Activated T-cell treated with anti-CD3 and anti-CD28 coated beads, Interleukin-2, amount 50 U/mL, for 72 hours (primary cell): ENCODE data around the gene NPAS2. TPM values are rescaled to one million over a fixed set of nuclear protein-coding genes. Genes with fewer than 3 reads are reported as not detected.
A peak's percentile ranks its signal among the peaks of the same experiment; 100 is the strongest.

Source experiments
- ATAC-seq, 2 donors: fragments of 150-1000 bp; cut with Tn5 transposase; replicated peaks in 1 of 2; 2 replicates each; pipeline ENCODE4 v1.10.0; 2021; ENCODE audit warnings: moderate library complexity in 2 of 2, mild to moderate bottlenecking in 1 of 2
- DNase-seq, 2 donors: peaks; one replicate each; pipeline ENCODE4 v3.0.0; 2021 to 2022; ENCODE audit warnings: mixed read lengths in 1 of 2
- H3K27ac Mint-ChIP-seq: one replicate; pipeline ENCODE4 v1.8.0; 2022; ENCODE audit warnings: mild to moderate bottlenecking, moderate library complexity, mixed read lengths
- H3K27me3 Mint-ChIP-seq: one replicate; pipeline ENCODE4 v1.8.0; 2022; ENCODE audit warnings: low read depth, mixed read lengths
- H3K36me3 Mint-ChIP-seq, 2 donors: one replicate each; pipeline ENCODE4 v1.8.0; 2022; ENCODE audit warnings: mixed read lengths in 2 of 2, mild to moderate bottlenecking in 1 of 2; ENCODE audit not compliant: insufficient read depth in 2 of 2
- H3K4me1 Mint-ChIP-seq: one replicate; pipeline ENCODE4 v1.8.0; 2022; ENCODE audit warnings: low read depth, mixed read lengths
- H3K4me3 Mint-ChIP-seq, 2 donors: one replicate each; pipeline ENCODE4 v1.8.0; 2022; ENCODE audit warnings: mild to moderate bottlenecking in 2 of 2, mixed read lengths in 2 of 2, moderate library complexity in 2 of 2
- H3K9me3 Mint-ChIP-seq, 2 donors: one replicate each; pipeline ENCODE4 v1.8.0; 2022; ENCODE audit warnings: mixed read lengths in 2 of 2
- total RNA-seq, 2 donors: library from RNA; stranded (reverse); gene quantifications; one replicate each; pipeline ENCODE4 v1.2.3, GENCODE V29; 2022

Gene NPAS2
- total RNA-seq, 2 donors from 2014 or later = 4.8 to 8.4 TPM

GRCh38 chr2:100818606-100819369 lies 1.2 kb upstream of the NPAS2 start:
- DNase-seq (peak; percentile 25 to 30), ATAC-seq (peak; percentile 29 to 32)
- H3K9me3 Mint-ChIP-seq = no peaks in the 10 kb centered on the region
- H3K4me3 Mint-ChIP-seq = peak overlapping the region; percentile 71 to 83
- peaks cover 44% of the 10 kb centered on the region for H3K27me3 Mint-ChIP-seq
- H3K4me1 Mint-ChIP-seq = peaks cover 36% of the 10 kb centered on the region
- no peaks in the 10 kb centered on the region for H3K36me3 Mint-ChIP-seq
- no peak overlapping the region for H3K27ac Mint-ChIP-seq

GRCh38 chr2:100820273-100820522 lies 259 bp downstream of the NPAS2 start:
- no peaks in the 10 kb centered on the region for H3K9me3 Mint-ChIP-seq
- peaks cover 44% of the 10 kb centered on the region for H3K27me3 Mint-ChIP-seq
- H3K4me1 Mint-ChIP-seq = peaks cover 25% of the 10 kb centered on the region
- H3K4me3 Mint-ChIP-seq = peak overlapping the region in 1 of 2 donors; percentile 74
- H3K36me3 Mint-ChIP-seq = no peaks in the 10 kb centered on the region
- DNase-seq = no peak
- no peak overlapping the region for H3K27ac Mint-ChIP-seq
- ATAC-seq = no peak

GRCh38 chr2:100820523-100821254 lies 750 bp downstream of the NPAS2 start:
- Mint-ChIP-seq H3K9me3 (no peaks in the 10 kb centered on the region), H3K4me3 (peak overlapping the region; percentile 68 to 74), H3K4me1 (peaks cover 25% of the 10 kb centered on the region), H3K27ac (no peak overlapping the region), H3K36me3 (no peaks in the 10 kb centered on the region), H3K27me3 (peaks cover 44% of the 10 kb centered on the region)
- ATAC-seq = peak; percentile 25 to 42
- peak; percentile 29 to 35 for DNase-seq

GRCh38 chr2:100821255-100821910 lies 1.4 kb downstream of the NPAS2 start:
- Mint-ChIP-seq H3K4me3 (peak overlapping the region; percentile 68 to 74), H3K27me3 (peaks cover 44% of the 10 kb centered on the region), H3K36me3 (no peaks in the 10 kb centered on the region), H3K4me1 (peaks cover 25% of the 10 kb centered on the region), H3K9me3 (no peaks in the 10 kb centered on the region), H3K27ac (no peak overlapping the region)
- no peak for ATAC-seq
- no peak for DNase-seq

- Mint-ChIP-seq H3K4me1 (peaks cover 25% of the 10 kb centered on the region), H3K36me3 (no peaks in the 10 kb centered on the region), H3K27me3 (peaks cover 44% of the 10 kb centered on the region), H3K27ac (no peak overlapping the region), H3K4me3 (peak overlapping the region; percentile 68 to 74), H3K9me3 (no peaks in the 10 kb centered on the region)
- ATAC-seq = no peak
- no peak for DNase-seq
These were observed 1.9 kb downstream of the NPAS2 start for GRCh38 chr2:100821911-100822265.

GRCh38 chr2:100822587-100823248 lies 2.8 kb downstream of the NPAS2 start:
- peaks cover 25% of the 10 kb centered on the region for H3K4me1 Mint-ChIP-seq
- ATAC-seq (no peak), DNase-seq (no peak)
- no peaks in the 10 kb centered on the region for H3K9me3 Mint-ChIP-seq
- H3K27ac Mint-ChIP-seq = no peak overlapping the region
- no peaks in the 10 kb centered on the region for H3K36me3 Mint-ChIP-seq
- no peak overlapping the region for H3K4me3 Mint-ChIP-seq
- peaks cover 36% of the 10 kb centered on the region for H3K27me3 Mint-ChIP-seq

- ATAC-seq (no peak), DNase-seq (no peak)
- no peak overlapping the region for H3K4me3 Mint-ChIP-seq
- peaks cover 16% of the 10 kb centered on the region for H3K4me1 Mint-ChIP-seq
- H3K27me3 Mint-ChIP-seq = peaks cover 28% of the 10 kb centered on the region
- H3K36me3 Mint-ChIP-seq = peaks cover 1 to 5% of the 10 kb centered on the region in 2 donors
- H3K9me3 Mint-ChIP-seq = peaks cover 2 to 3% of the 10 kb centered on the region in 2 donors
- no peak overlapping the region for H3K27ac Mint-ChIP-seq
These were observed 3.9 kb downstream of the NPAS2 start for GRCh38 chr2:100823665-100824438.

- H3K27ac Mint-ChIP-seq = no peak overlapping the region
- H3K36me3 Mint-ChIP-seq = peaks cover 1 to 6% of the 10 kb centered on the region in 2 donors
- no peak for DNase-seq
- H3K9me3 Mint-ChIP-seq = peaks cover 2 to 3% of the 10 kb centered on the region in 2 donors
- H3K4me1 Mint-ChIP-seq = peaks cover 16% of the 10 kb centered on the region
- peaks cover 28% of the 10 kb centered on the region for H3K27me3 Mint-ChIP-seq
- no peak overlapping the region for H3K4me3 Mint-ChIP-seq
- no peak for ATAC-seq
These were observed 4.9 kb downstream of the NPAS2 start for GRCh38 chr2:100824842-100825241.

- Mint-ChIP-seq H3K9me3 (peaks cover 2 to 3% of the 10 kb centered on the region in 2 donors), H3K36me3 (peaks cover 1 to 6% of the 10 kb centered on the region in 2 donors), H3K4me1 (peaks cover 11% of the 10 kb centered on the region), H3K4me3 (no peak overlapping the region), H3K27ac (no peak overlapping the region), H3K27me3 (peaks cover 22% of the 10 kb centered on the region)
- DNase-seq = no peak
- ATAC-seq = no peak
These were observed 6.6 kb downstream of the NPAS2 start for GRCh38 chr2:100826494-100826893.

- no peak overlapping the region for H3K4me3 Mint-ChIP-seq
- peaks cover 1 to 6% of the 10 kb centered on the region in 2 donors for H3K36me3 Mint-ChIP-seq
- H3K27me3 Mint-ChIP-seq = no peaks in the 10 kb centered on the region
- no peak for ATAC-seq
- H3K27ac Mint-ChIP-seq = no peak overlapping the region
- no peak for DNase-seq
- H3K9me3 Mint-ChIP-seq = peaks cover 2 to 3% of the 10 kb centered on the region in 2 donors
- no peaks in the 10 kb centered on the region for H3K4me1 Mint-ChIP-seq
These were observed 11.3 kb downstream of the NPAS2 start for GRCh38 chr2:100831158-100831750.

GRCh38 chr2:100831831-100832230 lies 11.9 kb downstream of the NPAS2 start:
- Mint-ChIP-seq H3K9me3 (peaks cover 2 to 3% of the 10 kb centered on the region in 2 donors), H3K4me1 (no peaks in the 10 kb centered on the region), H3K27ac (no peak overlapping the region), H3K27me3 (no peaks in the 10 kb centered on the region), H3K4me3 (no peak overlapping the region), H3K36me3 (peaks cover 1 to 6% of the 10 kb centered on the region in 2 donors)
- ATAC-seq = no peak
- no peak for DNase-seq

- Mint-ChIP-seq H3K4me1 (no peaks in the 10 kb centered on the region), H3K4me3 (no peak overlapping the region), H3K9me3 (peaks cover 2% of the 10 kb centered on the region in 2 donors), H3K27me3 (no peaks in the 10 kb centered on the region), H3K27ac (no peak overlapping the region), H3K36me3 (peaks cover 1 to 6% of the 10 kb centered on the region in 2 donors)
- DNase-seq (no peak), ATAC-seq (no peak)
These were observed 12.9 kb downstream of the NPAS2 start for GRCh38 chr2:100832885-100833284.
